ENCODE measurements around the gene PLA2G4D.

GRCh38 chr15:42036112-42036905, 58.1 kb downstream of the PLA2G4D start:
- TF ChIP-seq CTCF (conservative IDR thresholded peaks at IDR 0.05; ENCODE audit: low read depth, low read length) = no peak
- TF ChIP-seq EZH2 (IDR thresholded peaks at IDR 0.05; ENCODE audit: borderline replicate concordance, low read depth, low read length, poor library complexity, severe bottlenecking) = no peak

All from A673 (cell line).